Measurements from ENCODE around the gene DHX36.

- TF ChIP-seq, protein P1, sequence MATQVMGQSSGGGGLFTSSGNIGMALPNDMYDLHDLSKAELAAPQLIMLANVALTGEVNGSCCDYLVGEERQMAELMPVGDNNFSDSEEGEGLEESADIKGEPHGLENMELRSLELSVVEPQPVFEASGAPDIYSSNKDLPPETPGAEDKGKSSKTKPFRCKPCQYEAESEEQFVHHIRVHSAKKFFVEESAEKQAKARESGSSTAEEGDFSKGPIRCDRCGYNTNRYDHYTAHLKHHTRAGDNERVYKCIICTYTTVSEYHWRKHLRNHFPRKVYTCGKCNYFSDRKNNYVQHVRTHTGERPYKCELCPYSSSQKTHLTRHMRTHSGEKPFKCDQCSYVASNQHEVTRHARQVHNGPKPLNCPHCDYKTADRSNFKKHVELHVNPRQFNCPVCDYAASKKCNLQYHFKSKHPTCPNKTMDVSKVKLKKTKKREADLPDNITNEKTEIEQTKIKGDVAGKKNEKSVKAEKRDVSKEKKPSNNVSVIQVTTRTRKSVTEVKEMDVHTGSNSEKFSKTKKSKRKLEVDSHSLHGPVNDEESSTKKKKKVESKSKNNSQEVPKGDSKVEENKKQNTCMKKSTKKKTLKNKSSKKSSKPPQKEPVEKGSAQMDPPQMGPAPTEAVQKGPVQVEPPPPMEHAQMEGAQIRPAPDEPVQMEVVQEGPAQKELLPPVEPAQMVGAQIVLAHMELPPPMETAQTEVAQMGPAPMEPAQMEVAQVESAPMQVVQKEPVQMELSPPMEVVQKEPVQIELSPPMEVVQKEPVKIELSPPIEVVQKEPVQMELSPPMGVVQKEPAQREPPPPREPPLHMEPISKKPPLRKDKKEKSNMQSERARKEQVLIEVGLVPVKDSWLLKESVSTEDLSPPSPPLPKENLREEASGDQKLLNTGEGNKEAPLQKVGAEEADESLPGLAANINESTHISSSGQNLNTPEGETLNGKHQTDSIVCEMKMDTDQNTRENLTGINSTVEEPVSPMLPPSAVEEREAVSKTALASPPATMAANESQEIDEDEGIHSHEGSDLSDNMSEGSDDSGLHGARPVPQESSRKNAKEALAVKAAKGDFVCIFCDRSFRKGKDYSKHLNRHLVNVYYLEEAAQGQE (IDR thresholded peaks at IDR 0.05; ENCODE audit: insufficient read depth in 1 of 2, low read depth in 2 of 2, low read length in 2 of 2): no peak
- TF ChIP-seq SIN3A (IDR thresholded peaks at IDR 0.05; ENCODE audit: borderline replicate concordance, insufficient read depth, low read length) (no peak), TAF1 (IDR thresholded peaks at IDR 0.05; ENCODE audit: borderline replicate concordance, insufficient read depth, low read length) (no peak)
These were observed 13.7 kb upstream of the DHX36 start for GRCh38 chr3:154338008-154338407.
